Left lobe of liver (tissue), 2 donors: ENCODE data around the gene EGFLAM. TPM values are rescaled to one million over a fixed set of nuclear protein-coding genes. Genes with fewer than 3 reads are reported as not detected.

Source experiments
- ATAC-seq: fragments of 200-7000 bp; cut with Tn5 transposase; one replicate; pipeline ENCODE4 v1.9.1; 2020; ENCODE audit warnings: mild to moderate bottlenecking, moderate library complexity
- DNase-seq: peaks from one replicate; pipeline ENCODE4 v3.0.0-alpha.2; 2020; ENCODE audit warnings: low spot score
- total RNA-seq: library from RNA; stranded (reverse); gene quantifications from one replicate; pipeline ENCODE4 v1.2.1, GENCODE V29; 2021
- donor health status: DM: no; HTN: no; CAD: no; lungs with moderate emphysema.
- donor health status: DM: no; HTN: yes; CAD: no.

The EGFLAM gene
- total RNA-seq, 1 donor from 2014 or later = 2.0 TPM

DNA sequence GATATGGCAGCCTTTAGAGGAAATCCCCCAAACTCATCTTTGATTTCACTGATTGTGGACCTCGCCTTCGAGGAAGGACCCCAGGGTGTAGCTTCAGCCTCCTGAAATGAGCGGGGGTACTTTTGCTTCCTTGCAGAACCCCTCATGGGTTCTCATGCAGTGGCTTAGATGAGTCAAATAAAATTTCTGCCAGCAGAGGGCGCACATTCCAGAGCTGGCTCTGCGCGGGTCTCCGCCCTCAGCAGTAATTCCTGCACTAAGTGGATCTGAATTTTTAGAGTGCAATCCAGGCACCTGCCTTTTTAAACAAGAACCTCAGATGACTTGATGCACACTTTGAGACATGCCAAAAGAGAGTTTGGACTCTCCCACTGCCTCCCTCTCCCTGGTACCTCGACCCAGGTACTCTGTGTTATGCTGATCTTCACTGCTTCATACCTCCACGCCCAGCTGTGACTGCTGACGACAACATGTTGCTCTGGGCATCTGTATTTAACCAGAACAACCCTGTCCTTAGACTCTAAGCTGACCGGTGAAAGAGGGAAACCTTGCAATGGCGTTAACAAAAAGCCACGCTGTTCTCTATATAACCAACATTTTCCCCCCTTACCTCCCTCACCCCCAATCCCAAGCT, 7.3 kb downstream of the EGFLAM start:
- peak; percentile 93 for ATAC-seq

DNA sequence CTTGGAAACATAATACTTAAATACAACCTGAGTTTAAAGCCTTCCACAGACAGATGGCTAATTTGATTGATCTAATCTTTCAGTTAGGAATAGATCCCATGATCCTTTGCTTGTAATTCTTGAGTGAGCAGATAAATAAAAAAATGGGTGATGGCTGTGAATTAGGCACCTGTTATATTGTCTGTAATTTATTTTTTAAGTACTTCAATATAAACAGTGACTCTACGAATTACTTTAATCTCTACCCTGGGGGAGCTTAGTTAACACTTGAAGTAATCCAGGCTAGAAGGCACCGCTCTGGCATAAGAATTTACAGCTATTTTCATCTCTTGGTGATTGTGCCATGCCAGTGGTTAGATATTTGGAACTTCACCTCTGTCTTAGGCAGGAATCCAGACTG, 9.0 kb downstream of the EGFLAM start:
- ATAC-seq (no peak), DNase-seq (no peak)

More for the DNA sequence above, 7.3 kb downstream of the EGFLAM start:
- DNase-seq = peak; percentile 57

GRCh38 chr5:38273626-38274025, 15.3 kb downstream of the EGFLAM start:
- ATAC-seq (no peak), DNase-seq (no peak)

DNA sequence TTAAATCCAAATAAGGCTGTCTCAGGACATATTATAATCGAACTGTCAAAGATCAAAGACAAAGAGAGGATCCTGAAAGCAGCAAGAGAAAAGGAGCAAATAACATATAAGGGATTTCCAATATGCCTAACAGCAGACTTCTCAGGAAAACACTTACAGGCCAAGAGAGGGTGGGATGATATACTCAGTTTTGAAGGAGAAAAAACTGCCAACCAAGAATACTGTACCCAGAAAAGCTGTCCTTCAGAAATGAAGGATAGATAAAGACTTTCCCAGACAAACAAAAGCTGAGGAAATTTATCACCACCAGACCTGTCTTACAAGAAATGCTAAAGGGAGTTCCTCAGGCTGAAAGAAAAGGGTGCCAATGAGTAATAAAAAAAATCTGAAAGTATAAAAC, 16.0 kb downstream of the EGFLAM start:
- DNase-seq (no peak), ATAC-seq (no peak)

- DNase-seq (no peak), ATAC-seq (no peak)
These were observed 26.0 kb downstream of the EGFLAM start for GRCh38 chr5:38284384-38284783.

GRCh38 chr5:38285226-38285625, 26.9 kb downstream of the EGFLAM start:
- no peak for DNase-seq
- no peak for ATAC-seq

DNA sequence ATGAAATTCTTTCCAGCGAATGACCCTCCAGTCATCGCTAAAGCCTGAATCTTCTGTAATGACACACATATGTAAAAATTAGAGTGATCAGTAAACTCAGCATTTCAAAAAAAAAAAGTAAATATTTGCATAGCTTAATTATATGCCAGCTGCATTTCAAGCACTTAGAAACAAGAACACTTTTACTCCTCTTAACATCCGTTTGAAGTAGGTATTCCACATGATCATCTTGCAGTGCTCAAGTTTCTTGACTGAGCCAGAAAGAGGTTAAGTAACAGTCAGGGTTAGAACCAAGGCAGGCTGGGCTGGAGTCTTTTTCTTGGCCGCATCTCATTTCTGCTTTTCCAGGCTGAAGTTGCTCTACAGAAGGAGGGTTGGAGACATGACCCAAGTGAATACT, 27.6 kb downstream of the EGFLAM start:
- DNase-seq = no peak
- no peak for ATAC-seq

- ATAC-seq (no peak), DNase-seq (no peak)
These were observed 28.8 kb downstream of the EGFLAM start for GRCh38 chr5:38287124-38287523.

GRCh38 chr5:38289457-38289856, 31.1 kb downstream of the EGFLAM start:
- DNase-seq (no peak), ATAC-seq (no peak)

DNA sequence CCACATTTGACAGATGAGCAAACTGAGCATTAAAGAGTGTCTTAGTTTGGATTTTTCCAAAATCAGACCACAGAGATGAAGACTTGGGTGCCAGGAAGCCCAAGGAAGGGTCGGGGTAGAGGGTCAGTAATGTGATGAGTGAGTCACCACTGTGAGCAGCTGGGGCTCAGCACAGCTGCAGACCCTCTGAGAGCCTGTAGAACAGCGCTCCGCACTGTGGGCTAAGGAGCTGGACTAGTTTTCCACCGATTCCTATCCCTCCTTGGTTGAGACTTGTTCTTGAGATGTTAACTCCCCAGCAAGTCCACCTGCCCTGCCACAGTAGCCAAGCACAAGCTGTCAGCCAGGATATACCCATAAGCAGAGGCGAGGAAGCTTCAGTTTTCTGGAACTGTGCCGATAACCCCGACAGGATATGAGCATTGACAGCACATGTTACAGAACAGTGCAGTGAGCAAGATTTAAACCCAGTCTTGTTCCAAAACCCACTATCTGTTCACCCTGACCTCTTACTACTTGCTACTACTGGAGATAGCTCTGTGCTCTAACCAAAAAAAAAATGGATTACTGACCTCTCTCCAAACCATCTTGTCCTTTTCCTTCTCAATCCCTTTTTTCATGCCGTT, 31.8 kb downstream of the EGFLAM start:
- DNase-seq = no peak
- ATAC-seq = peak; percentile 34

DNA sequence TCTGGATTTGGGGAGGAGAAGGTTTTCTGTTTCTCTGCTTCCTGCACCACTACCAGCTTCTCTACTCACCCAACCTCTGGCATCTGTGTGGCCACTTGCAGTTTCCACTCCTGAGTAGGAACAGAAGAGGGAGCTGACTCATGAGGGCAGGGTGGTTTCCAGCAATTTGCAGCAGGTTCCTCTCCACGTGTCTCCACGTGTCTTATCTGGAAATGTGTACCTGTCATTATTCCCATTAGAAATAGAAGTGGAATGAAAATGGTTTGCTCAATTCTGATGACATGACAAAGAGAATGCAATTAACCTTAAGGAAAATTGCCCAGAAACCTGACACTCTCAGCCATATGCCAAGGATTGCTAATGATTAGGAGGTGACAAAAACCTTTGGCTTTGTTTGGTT, 33.0 kb downstream of the EGFLAM start:
- ATAC-seq (no peak), DNase-seq (no peak)

DNA sequence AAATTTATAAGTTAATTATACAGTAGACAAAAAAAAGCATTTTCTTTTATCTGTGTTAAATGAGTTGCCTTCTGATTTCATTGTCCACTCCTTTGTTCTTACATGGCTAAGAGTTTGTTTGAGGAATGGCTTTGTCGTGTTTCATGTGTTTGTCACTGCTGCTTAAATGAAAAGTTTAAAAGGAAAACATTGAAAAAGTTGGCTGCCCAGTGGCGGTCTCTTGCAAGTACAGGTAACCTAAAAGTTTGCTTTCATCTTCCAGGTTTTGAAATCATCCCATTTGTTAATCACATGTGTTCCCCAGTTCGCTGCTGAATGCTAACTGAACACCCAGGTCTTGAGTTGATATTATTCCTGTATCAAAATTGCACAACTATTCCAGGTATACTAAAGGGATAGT, 33.9 kb downstream of the EGFLAM start:
- DNase-seq (no peak), ATAC-seq (no peak)

DNA sequence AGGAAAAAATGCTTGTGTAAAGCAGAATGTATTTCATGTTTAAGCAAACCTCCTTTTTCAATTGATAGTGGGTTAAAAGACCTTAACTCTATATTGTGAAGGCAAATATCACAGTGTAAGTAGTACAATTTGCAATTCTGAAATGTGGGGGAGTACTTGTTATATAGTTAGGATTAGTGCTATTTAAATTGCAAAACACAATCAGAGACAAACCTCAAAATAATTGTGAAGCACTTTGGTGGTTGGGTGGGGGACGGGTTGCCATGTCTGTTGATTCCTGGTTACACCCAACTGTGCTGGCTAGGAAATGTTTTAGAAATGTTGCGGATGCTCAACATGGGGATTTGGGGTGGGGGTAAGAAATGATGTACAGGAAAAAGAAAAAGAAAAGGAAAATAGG, 37.4 kb downstream of the EGFLAM start:
- DNase-seq (no peak), ATAC-seq (no peak)

- DNase-seq (no peak), ATAC-seq (no peak)
These were observed 39.7 kb downstream of the EGFLAM start for GRCh38 chr5:38297830-38298608.

DNA sequence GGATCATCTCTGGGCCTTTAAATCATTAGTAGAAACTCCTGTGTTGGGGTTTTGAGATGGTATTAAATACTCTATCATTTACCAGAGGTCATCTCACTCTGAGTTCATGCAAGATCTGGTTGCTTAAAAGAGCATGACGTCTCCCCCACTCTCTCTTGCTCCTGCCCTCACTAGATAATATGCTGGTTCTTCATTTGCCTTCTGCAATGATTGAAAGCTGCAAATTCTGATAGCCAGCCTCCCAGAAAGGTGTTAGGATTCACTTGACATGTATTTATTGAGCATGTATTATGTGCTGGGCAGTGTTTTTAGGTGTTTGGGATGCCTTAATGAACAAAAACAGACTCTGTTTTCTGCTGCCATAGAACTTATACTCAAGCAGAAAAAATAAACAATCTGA, 41.2 kb downstream of the EGFLAM start:
- no peak for ATAC-seq
- DNase-seq = no peak

DNA sequence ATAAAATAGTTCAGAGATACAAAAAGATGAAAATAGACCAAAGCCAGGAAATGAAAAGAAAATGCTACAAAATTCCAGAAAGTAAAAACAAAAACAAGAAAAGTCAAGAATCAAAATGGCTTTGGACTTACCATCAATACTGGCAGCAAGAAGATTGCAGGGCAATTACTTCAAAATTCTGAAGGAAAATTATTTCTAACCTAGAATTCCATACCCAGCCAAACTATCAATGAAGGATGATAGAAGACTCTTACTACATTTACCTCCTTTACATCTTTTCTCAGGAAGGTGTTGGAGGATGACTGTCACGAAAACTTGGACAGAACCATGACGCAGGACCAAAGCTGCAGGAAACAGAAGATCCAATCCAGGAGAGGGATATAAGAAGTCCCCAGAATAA, 46.8 kb downstream of the EGFLAM start:
- ATAC-seq (no peak), DNase-seq (no peak)

DNA sequence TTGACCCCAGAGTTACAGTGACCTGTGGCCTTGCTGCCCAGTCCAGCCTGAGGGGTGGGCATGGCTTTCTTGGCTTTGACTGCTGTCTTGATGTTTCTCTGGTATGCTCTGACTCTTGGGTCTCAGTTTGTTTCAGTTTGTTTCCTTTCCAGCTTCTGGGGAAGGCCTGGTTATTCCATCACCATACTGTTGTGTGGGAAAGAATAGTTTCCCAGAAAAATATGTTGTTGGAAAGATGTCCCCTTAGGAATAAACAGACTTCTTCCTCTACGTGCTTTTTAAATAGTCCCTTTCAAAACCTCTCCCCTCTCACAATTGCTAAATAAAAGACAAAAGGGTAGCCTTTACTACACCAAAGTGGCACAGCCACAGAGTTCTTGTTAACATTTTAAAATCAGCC, 49.5 kb downstream of the EGFLAM start:
- no peak for ATAC-seq

DNA sequence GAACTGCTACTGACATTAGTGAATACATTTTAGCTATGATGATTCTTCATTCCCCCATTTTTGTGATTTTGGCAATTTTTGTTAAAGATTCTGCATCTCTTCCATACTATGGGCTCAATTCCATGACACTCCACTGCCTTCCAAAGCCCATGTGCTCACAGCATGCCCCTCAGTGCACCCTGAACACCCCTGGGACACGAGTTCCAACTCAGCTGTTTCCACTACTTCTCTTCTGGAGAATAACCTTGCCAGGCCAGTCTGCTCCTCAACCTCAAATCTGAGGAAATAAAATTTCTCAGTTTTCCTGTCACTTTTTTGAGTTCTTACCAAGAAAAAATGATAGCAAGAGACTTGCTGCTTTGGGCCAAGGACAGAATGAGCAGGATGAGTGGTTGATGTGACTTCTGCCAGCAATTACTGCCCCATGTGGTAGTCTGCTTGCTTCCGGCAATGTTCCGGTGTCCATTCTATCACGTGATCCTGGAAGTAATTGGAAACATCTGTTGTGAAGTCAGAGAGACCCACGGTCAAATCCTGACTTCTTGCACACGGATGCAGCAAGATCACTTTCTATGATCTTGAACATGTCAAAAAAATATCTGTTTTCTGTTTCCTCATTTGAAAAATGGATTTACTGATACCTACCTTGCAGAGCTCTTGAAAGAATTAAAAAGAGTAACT, 58.3 kb downstream of the EGFLAM start:
- no peak for ATAC-seq
- DNase-seq = no peak

More for the DNA sequence above, 49.5 kb downstream of the EGFLAM start:
- DNase-seq = no peak

DNA sequence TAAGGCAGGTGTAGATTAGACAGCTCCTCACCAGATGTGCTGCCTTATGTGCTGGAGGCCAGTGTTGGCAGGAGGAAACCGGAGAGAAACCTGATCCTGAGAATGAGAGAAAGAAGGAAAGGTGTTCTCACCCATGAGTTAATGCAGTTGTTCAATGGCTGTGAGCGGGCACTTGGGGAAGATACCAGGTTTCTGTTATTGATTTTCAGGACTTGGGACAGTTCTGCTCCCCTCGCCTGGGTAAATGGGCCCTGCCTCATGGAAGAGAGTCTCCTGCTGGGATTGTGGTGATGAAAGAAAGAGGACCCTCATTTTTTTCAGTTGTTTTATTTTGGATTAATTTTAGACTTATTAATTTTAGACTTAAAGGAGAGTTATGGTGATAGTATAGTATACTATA, 59.5 kb downstream of the EGFLAM start:
- DNase-seq (no peak), ATAC-seq (no peak)

DNA sequence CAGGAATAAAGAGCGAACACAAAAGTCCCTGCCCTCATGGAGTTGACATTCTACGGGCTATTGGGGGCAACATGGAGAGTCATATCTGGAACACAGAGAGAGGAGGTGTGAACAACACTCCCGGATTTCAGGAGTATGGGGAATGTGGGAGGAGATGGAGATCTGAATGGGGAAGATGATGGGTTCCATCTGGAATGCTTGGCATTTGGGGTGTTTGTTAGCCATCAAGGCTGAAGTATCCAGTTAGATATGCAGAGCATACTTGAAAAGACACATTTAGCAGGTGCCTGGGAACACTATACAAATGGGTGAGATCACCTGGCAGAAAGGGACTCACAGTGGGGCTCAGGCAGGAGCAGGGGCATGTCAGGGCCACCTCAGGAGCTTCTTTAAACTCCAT, 61.1 kb downstream of the EGFLAM start:
- DNase-seq = no peak
- no peak for ATAC-seq

DNA sequence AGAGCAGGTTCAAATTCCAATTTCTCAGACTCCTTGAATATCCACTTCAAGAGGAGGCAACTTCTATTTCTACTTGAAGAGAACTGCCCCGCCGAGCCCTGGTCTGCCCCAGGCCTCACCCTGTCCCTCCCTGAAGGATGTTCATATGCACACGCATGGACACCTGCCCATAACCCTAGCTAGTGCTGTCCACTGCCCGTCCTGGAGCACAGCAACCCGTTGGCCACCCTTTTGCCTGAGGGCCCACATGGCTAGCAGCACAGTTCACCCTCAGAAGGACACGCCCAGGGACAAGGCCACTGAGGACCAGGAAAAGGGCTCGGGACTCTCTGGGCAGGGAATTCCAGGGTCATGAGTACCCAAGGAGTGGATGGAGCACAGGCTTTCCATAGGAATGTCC, 63.6 kb downstream of the EGFLAM start:
- DNase-seq (no peak), ATAC-seq (no peak)
